ELF-1 (cell line): Measurements from ENCODE around the gene VILL.
"Not testable (repeated sequence)": the region's sequence is repeated elsewhere in the genome, so short reads cannot be mapped to it uniquely, and the experiment has no call there.

Experiments
- DNase-seq: peaks from one replicate; pipeline ENCODE4 v3.0.0-alpha.2; 2016; ENCODE audit warnings: low read depth, low spot score

Gene VILL

GRCh38 chr3:38036286-38036685 is 45.7 kb downstream of the VILL start:
- no peak for DNase-seq

DNA sequence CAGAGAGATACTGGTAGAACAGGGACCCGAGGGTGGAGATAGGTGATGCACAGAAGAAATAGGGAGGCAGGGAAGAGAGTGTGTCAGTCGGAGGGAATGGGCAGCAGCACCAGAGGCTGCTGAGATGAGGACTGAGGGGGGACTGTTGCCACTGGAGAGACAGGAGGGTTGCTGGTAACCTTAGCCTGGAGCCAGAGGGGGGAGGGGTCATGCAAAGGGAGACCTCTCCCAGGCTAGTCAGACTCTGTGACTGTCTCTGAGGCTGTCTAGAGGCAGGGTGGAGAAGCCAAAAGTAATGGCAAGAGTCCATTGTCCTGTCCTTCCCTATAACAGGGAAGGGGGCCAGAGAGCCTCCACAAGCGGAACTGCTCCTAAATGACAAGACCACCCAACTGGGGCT is 46.3 kb downstream of the VILL start:
- peak; percentile 50 for DNase-seq

DNA sequence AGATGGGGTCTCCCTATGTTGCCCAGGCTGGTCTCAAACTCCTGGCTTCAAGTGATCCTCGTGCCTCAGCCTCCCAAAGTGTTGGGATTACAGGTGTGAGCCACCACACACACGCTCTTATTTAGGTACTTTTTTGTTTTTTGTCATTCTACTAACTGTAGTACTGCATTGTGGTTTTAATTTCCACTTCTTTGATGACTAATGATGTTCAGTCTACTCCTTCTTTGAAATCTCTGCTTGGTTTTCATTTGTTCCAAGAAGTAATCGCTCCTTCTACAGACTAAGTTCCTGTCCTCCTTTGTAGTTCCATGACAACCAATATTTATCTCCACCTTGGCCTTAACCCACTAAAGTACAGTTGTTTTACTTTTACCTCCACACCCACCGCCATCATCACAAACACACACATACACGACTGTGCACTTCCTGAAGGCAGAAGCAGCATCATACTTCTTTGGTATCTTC is 47.9 kb downstream of the VILL start:
- DNase-seq, result no peak

DNA sequence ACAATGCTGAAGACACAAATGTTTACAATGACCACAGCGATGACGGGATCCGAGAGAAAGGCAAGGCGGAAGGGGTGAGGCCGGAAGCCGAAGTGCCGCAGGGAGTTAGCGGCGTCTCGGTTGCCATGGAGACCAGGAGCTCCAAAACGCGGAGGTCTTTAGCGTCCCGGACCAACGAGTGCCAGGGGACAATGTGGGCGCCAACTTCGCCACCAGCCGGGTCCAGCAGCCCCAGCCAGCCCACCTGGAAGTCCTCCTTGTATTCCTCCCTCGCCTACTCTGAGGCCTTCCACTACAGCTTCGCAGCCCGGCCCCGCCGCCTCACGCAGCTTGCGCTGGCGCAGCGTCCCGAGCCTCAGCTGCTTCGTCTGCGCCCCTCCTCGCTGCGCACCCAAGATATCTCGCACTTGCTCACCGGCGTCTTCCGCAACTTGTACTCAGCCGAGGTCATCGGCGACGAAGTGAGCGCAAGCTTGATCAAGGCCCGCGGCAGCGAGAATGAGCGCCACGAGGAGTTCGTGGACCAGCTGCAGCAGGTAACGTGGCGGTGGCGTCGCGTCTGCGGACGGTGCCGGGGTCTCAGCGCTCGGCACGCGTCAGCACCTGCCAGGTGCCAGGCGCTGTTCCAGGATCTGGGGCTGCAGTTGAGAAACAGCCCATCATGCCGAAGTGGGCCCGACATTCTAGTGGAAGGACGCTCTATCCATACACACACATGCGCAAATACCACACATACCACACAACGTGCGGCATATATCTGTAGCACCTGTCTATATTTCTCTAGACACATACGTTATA is 48.7 kb downstream of the VILL start, which contains the start of gene DLEC1:
Gene DLEC1, plus strand, starts transcription at position 108 of the 798 bp plus-strand sequence. Its CDS starts 18 bp downstream, at position 126.
- peak; percentile 92 for DNase-seq

DNA sequence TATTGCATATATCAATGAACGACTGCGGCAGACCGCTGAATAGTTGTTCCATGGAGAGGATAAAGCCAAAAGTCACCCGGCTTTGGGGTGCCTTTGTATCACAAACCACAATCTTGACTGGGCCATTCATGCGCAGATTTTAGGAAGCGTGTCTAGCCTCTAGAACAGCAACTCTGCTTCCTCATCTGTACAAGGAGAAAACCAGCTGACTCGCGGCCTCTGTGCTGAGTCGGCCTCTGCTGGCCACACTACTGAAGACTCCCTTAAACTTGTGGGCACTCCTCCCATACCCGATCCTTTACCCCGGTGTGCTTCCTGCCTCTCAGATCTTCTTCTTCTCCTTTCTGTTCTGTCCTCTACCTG is 49.3 kb downstream of the VILL start:
- no peak for DNase-seq

DNA sequence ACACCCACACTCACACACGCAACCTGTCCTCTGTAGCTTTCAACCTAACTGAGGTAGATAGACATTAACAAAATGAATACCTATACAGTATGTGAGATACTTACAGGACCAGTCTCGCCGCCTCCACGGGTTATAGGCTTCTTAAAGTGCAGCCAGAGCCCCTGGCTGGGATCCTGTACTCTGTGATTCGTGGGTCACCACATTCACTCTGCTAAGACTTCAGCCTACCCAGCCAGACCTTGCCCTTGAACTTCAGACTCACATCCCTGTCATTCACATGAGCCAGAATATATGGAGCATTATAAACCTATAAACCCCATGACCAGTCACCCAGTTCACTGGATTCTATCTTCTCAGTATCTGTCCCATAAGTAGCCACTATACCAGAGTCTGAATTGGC is 49.8 kb downstream of the VILL start:
- DNase-seq, result no peak

GRCh38 chr3:38043486-38043885 is 52.9 kb downstream of the VILL start:
- DNase-seq, result no peak

DNA sequence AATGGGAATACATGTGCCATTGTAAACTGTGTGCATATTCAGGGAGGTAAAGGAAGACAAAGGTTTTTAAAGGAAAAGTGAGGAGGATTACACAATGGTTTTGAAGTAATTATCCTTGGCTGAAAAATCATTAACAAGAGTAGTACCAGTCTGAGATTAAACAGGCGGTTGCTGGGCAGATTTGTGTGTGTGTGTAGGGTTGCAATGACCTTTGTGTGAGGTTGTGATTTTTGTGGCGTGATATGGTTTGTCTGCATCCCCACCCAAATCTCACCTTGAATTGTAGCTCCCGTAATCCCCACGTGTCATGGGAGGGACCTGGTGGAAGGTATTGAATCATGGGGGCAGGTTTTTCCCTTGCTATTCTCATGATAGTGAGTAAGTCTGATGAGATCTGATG is 55.4 kb downstream of the VILL start:
- no peak for DNase-seq

- no peak for DNase-seq
Observed at GRCh38 chr3:38046821-38047220, 56.2 kb downstream of the VILL start.

GRCh38 chr3:38047896-38048295 is 57.3 kb downstream of the VILL start:
- no peak for DNase-seq

- DNase-seq, result no peak
Observed at GRCh38 chr3:38049358-38050126, 59.0 kb downstream of the VILL start.

- no peak for DNase-seq
Observed at GRCh38 chr3:38051131-38051530, 60.5 kb downstream of the VILL start.

DNA sequence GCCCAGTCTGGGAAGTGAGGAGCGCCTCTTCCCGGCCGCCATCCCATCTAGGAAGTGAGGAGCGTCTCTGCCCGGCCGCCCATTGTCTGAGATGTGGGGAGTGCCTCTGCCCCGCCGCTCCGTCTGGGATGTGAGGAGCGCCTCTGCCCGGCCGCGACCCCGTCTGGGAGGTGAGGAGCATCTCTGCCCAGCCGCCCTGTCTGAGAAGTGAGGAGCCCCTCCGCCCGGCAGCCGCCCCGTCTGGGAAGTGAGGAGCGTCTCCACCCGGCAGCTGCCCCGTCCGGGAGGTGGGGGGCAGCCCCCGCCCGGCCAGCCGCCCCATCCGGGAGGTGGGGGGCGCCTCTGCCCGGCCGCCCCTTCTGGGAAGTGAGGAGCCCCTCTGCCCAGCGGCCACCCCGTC is 62.7 kb downstream of the VILL start:
- DNase-seq, result not testable (repeated sequence)

DNA sequence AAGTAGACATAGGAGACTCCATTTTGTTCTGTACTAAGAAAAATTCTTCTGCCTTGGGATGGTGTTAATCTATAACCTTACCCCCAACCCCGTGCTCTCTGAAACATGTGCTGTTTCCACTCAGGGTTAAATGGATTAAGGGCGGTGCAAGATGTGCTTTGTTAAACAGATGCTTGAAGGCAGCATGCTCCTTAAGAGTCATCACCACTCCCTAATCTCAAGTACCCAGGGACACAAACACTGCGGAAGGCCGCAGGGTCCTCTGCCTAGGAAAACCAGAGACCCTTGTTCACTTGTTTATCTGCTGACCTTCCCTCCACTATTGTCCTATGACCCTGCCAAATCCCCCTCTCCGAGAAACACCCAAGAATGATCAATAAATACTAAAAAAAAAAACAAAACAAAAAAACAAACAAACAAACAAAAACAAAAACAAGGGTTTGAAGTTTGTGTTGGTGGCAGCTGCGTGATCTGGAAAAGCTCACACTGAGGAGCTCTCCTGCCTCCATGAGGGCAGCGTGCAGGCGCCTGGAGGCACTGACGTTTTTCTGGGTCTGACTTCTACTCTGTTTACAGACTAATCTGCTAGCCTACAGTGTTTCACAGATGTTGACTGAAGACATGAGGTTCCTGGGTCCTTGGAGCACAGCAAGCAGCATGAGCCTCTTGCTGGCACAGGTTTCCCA is 63.4 kb downstream of the VILL start:
- not testable (repeated sequence) for DNase-seq

GRCh38 chr3:38054499-38055001 is 64.0 kb downstream of the VILL start:
- peak; percentile 20 for DNase-seq
